Adrenal gland (tissue), 12 donors: Measurements from ENCODE around the gene CDH12. TPM values are rescaled to one million over a fixed set of nuclear protein-coding genes. Genes with fewer than 3 reads are reported as not detected.

ENCODE experiments used
- DNase-seq, 7 donors: peaks; one replicate each; pipeline ENCODE4 v3.0.0-alpha.2; 2019 to 2020
- H3K27ac ChIP-seq, 5 donors: fragments of 200-600 bp; sonication (generic) in 4 of 5; 1 replicate in 3 of 5; 2 replicates in 2 of 5; pipeline versions ENCODE4 v1.5.1 to v1.8.0; 2016 to 2020; ENCODE audit warnings: mild to moderate bottlenecking in 1 of 5
- H3K27me3 ChIP-seq: fragments of 200-600 bp; 2 replicates; pipeline ENCODE4 v1.8.0; 2021
- H3K36me3 ChIP-seq, 2 donors: fragments of 200-600 bp; replicated peaks in 1 of 2; 1 replicate in 1 of 2; 2 replicates in 1 of 2; pipeline versions ENCODE4 v1.5.1 to v1.8.0; 2018 to 2022
- H3K4me1 ChIP-seq, 2 donors: fragments of 200-600 bp; replicated peaks in 1 of 2; 1 replicate in 1 of 2; 2 replicates in 1 of 2; pipeline versions ENCODE4 v1.5.1 to v1.8.0; 2018 to 2021
- H3K4me3 ChIP-seq, 4 donors: fragments of 200-600 bp; sonication (generic) in 3 of 4; one replicate each; pipeline ENCODE4 v1.5.1; 2016 to 2018
- H3K9me3 ChIP-seq, 3 donors: fragments of 200-600 bp; sonication (generic) in 1 of 3; replicated peaks in 1 of 3; 1 replicate in 2 of 3; 2 replicates in 1 of 3; pipeline versions ENCODE4 v1.5.1 to v1.8.0; 2016 to 2021
- POLR2A ChIP-seq, 2 donors: fragments of 450-650 bp; IDR thresholded peaks; one replicate each; pipeline ENCODE4 v1.6.1; 2017; ENCODE audit warnings: antibody characterized with exemption in 2 of 2, mild to moderate bottlenecking in 2 of 2, moderate library complexity in 1 of 2
- WGBS, 4 donors: extraction: QIAGEN DNeasy Blood & Tissue Kit in 2 of 4; methylation state at CpG; one replicate each; pipeline versions ENCODE4 v1.1.5 to v1.1.7; 2013 to 2017; 5-methylcytosine and 5-hydroxymethylcytosine counted together
- intact Hi-C, 2 donors: fragments of 100-400 bp; cut with DNase I; formaldehyde crosslinking; loops; one replicate each; pipeline versions ENCODE4 v1.14.1 to v1.15.0; 2022 to 2023
- polyA plus RNA-seq, 3 donors: library from polyadenylated mRNA; stranded (reverse); fragments of 200-250 nt in 2 of 3; fragments of 350-450 nt in 1 of 3; fragmentation: Illumina TruSeq in 1 of 3; extraction: RNeasy Lipid Tissue Mini Kit (QIAGEN cat#74804) in 1 of 3; gene quantifications; one replicate each; pipeline ENCODE4 v1.2.3, GENCODE V29; 2013 to 2014
- total RNA-seq, 9 donors: library from RNA; depleted of rRNA in 4 of 9; stranded (reverse); fragments of >200 nt in 4 of 9; fragments of 120-200 nt in 1 of 9; fragmentation: NEBNext Ultra II Directional in 1 of 9; extraction: Animal tissue kit (Norgen Biotek cat#: 25700) in 1 of 9; gene quantifications; one replicate each; pipeline versions ENCODE4 v1.1.0 to v1.2.4, GENCODE V29; 2013 to 2023
- TF ChIP-seq, protein P1 (sequence below), 6 experiments: fragments of 450-650 bp in 4 of 6; fragments of 200-600 bp in 2 of 6; sonication (generic) in 1 of 6; IDR thresholded peaks; 1 replicate in 5 of 6; 2 replicates in 1 of 6; pipeline versions ENCODE4 v1.5.1 to v1.8.0; 2016 to 2021; ENCODE audit warnings: antibody characterized with exemption in 6 of 6, mild to moderate bottlenecking in 2 of 6, moderate library complexity in 1 of 6
- donor health status: healthy with polysubstance abuse.
- donor health status: Bipolar disorder and iron deficiency.
- donor health status: DM: yes; HTN: yes; CAD: no.
- donor health status: DM: no; HTN: no; CAD: no.
- donor health status: DM: no; HTN: no; CAD: no.
- donor health status: DM: yes; HTN: yes; CAD: no.

The CDH12 gene
- total and polyA plus RNA-seq, 12 donors = 0.80 to 16.5 (median 7.8) TPM

DNA sequence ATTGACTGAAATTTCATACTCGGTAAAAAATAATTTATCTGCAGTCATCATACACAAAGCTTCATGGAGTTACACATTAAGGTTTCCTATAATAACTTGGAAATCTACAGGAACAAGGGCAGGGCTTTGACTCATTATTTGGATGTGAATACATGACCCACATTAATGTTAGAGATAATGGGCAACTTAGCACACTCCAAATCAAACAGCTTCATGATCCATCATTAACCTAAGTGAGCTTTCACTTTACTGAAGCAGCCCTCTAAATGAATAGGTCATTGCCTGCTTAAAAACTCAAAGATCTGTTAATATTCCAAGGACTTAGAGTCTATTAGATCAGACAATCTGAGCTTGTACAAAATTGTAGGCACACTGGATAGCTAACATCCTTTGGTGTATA is 9.0 kb downstream of the CDH12 start:
- Histone ChIP-seq H3K27ac (no peak overlapping the region), H3K4me3 (no peak overlapping the region), H3K4me1 (no peaks in the 10 kb centered on the region), H3K36me3 (no peaks in the 10 kb centered on the region), H3K9me3 (no peaks in the 10 kb centered on the region), H3K27me3 (no peaks in the 10 kb centered on the region)
- intact Hi-C loops = no loop called here
- TF ChIP-seq, protein P1, sequence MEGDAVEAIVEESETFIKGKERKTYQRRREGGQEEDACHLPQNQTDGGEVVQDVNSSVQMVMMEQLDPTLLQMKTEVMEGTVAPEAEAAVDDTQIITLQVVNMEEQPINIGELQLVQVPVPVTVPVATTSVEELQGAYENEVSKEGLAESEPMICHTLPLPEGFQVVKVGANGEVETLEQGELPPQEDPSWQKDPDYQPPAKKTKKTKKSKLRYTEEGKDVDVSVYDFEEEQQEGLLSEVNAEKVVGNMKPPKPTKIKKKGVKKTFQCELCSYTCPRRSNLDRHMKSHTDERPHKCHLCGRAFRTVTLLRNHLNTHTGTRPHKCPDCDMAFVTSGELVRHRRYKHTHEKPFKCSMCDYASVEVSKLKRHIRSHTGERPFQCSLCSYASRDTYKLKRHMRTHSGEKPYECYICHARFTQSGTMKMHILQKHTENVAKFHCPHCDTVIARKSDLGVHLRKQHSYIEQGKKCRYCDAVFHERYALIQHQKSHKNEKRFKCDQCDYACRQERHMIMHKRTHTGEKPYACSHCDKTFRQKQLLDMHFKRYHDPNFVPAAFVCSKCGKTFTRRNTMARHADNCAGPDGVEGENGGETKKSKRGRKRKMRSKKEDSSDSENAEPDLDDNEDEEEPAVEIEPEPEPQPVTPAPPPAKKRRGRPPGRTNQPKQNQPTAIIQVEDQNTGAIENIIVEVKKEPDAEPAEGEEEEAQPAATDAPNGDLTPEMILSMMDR (IDR thresholded peaks at IDR 0.05) = no peak
- no peak for TF ChIP-seq POLR2A (IDR thresholded peaks at IDR 0.05)
- 48 to 82% (median 58%) methylated on average over 1 of the region's 1 CpG for WGBS, 4 donors
- no peak for DNase-seq

- no peaks in the 10 kb centered on the region for H3K27me3 ChIP-seq
- no peak overlapping the region for H3K4me3 ChIP-seq
- no peaks in the 10 kb centered on the region for H3K9me3 ChIP-seq
- H3K36me3 ChIP-seq = no peaks in the 10 kb centered on the region
- H3K27ac ChIP-seq = no peak overlapping the region
- intact Hi-C loops = no loop called here
- DNase-seq = no peak
- 65 to 84% (median 71%) methylated on average over 2 of the region's 2 CpGs for WGBS, 4 donors
- H3K4me1 ChIP-seq = no peaks in the 10 kb centered on the region
- no peak for TF ChIP-seq POLR2A (IDR thresholded peaks at IDR 0.05)
- TF ChIP-seq, protein P1 (IDR thresholded peaks at IDR 0.05) = no peak
These were observed 10.6 kb downstream of the CDH12 start for GRCh38 chr5:22842574-22842973.

DNA sequence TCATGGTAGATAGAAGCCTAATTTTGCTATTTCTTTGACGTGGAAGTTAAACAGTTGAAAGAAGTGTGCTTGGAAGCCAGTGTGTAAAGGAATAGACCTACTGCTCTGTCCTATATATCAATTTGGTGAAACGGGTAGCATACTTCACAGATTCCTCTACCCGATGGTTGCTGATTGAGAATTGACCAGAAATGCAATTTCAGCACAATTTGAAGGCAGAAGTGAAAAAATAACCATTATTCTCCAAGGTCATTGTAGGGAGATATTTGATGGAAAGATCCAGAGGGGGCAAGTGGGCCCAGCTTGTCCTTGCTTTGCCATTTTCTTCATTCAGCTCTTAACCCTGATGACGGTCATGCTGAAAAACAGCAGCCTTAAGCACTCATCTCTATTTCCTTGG is 15.3 kb downstream of the CDH12 start:
- Histone ChIP-seq H3K4me1 (no peaks in the 10 kb centered on the region), H3K36me3 (no peaks in the 10 kb centered on the region), H3K9me3 (no peaks in the 10 kb centered on the region), H3K4me3 (no peak overlapping the region), H3K27ac (no peak overlapping the region), H3K27me3 (no peaks in the 10 kb centered on the region)
- 69 to 86% (median 79%) methylated on average over 4 of the region's 4 CpGs for WGBS, 4 donors
- intact Hi-C loops = no loop called here
- TF ChIP-seq, protein P1 (IDR thresholded peaks at IDR 0.05) = no peak
- no peak for TF ChIP-seq POLR2A (IDR thresholded peaks at IDR 0.05)
- no peak for DNase-seq

DNA sequence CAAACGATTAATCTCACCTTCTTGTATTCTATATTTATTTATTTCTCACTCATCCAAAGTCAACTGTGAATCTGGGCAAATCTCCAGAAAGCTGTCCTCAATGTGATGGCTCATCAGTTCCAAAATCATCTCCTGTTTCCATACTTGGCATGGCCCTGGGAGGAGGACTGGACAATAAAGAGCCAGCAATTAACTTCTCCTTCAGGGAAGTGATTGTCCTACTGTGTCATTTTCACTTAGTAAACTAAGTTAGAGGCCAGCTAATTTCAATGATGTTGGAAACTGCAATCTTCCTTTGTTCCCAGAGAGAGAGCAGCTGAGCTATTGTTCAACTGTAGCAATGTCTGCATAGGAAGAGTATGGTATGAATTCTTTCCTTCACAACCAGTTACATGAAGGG is 17.5 kb downstream of the CDH12 start:
- Histone ChIP-seq H3K4me1 (no peaks in the 10 kb centered on the region), H3K27ac (no peak overlapping the region), H3K36me3 (no peaks in the 10 kb centered on the region), H3K9me3 (no peaks in the 10 kb centered on the region), H3K4me3 (no peak overlapping the region), H3K27me3 (no peaks in the 10 kb centered on the region)
- DNase-seq = no peak
- no peak for TF ChIP-seq POLR2A (IDR thresholded peaks at IDR 0.05)
- TF ChIP-seq, protein P1 (IDR thresholded peaks at IDR 0.05) = no peak
- intact Hi-C loops = no loop called here
- WGBS, 4 donors = 64 to 68% (median 64%) methylated on average over 1 of the region's 1 CpG
